Measurements from ENCODE around the gene KIF1A. TPM values are rescaled to one million over a fixed set of nuclear protein-coding genes. Genes with fewer than 3 reads are reported as not detected.

KIF1A gene
- total RNA-seq, 1 donor from 2014 or later = 2.2 TPM

- no peak for DNase-seq (ENCODE audit: low spot score)
- H3K4me3 Mint-ChIP-seq (ENCODE audit: low read depth) = no peak overlapping the region
- H3K4me1 Mint-ChIP-seq (ENCODE audit: low read depth) = no peaks in the 10 kb centered on the region
- no peaks in the 10 kb centered on the region for H3K9me3 Mint-ChIP-seq
- H3K27me3 Mint-ChIP-seq (ENCODE audit: low read depth) = peaks cover 3% of the 10 kb centered on the region
- H3K36me3 Mint-ChIP-seq (ENCODE audit: low read depth) = no peaks in the 10 kb centered on the region
- no peak overlapping the region for H3K27ac Mint-ChIP-seq
- intact Hi-C loops (cut with micrococcal nuclease) = no loop called here
These were observed 106.7 kb downstream of the KIF1A start for GRCh38 chr2:240713071-240713927.

- DNase-seq (ENCODE audit: low spot score) = no peak
- intact Hi-C loops (cut with micrococcal nuclease) = no loop called here
These were observed 107.9 kb downstream of the KIF1A start for GRCh38 chr2:240712121-240712520.

GRCh38 chr2:240711701-240712100, 108.3 kb downstream of the KIF1A start:
- H3K4me1 Mint-ChIP-seq (ENCODE audit: low read depth) = no peaks in the 10 kb centered on the region
- H3K4me3 Mint-ChIP-seq (ENCODE audit: low read depth) = no peak overlapping the region
- intact Hi-C loops (cut with micrococcal nuclease) = no loop called here
- H3K27ac Mint-ChIP-seq = no peak overlapping the region
- peaks cover 7% of the 10 kb centered on the region for H3K27me3 Mint-ChIP-seq (ENCODE audit: low read depth)
- no peaks in the 10 kb centered on the region for H3K36me3 Mint-ChIP-seq (ENCODE audit: low read depth)
- no peaks in the 10 kb centered on the region for H3K9me3 Mint-ChIP-seq
- no peak for DNase-seq (ENCODE audit: low spot score)

More at GRCh38 chr2:240712121-240712520, 107.9 kb downstream of the KIF1A start:
- H3K9me3 Mint-ChIP-seq = no peaks in the 10 kb centered on the region
- peaks cover 7% of the 10 kb centered on the region for H3K27me3 Mint-ChIP-seq (ENCODE audit: low read depth)
- H3K4me1 Mint-ChIP-seq (ENCODE audit: low read depth) = no peaks in the 10 kb centered on the region
- H3K27ac Mint-ChIP-seq = no peak overlapping the region
- H3K36me3 Mint-ChIP-seq (ENCODE audit: low read depth) = no peaks in the 10 kb centered on the region
- no peak overlapping the region for H3K4me3 Mint-ChIP-seq (ENCODE audit: low read depth)

- H3K9me3 Mint-ChIP-seq = no peaks in the 10 kb centered on the region
- no peak overlapping the region for H3K27ac Mint-ChIP-seq
- intact Hi-C loops (cut with micrococcal nuclease) = no loop called here
- H3K36me3 Mint-ChIP-seq (ENCODE audit: low read depth) = no peaks in the 10 kb centered on the region
- no peak overlapping the region for H3K4me3 Mint-ChIP-seq (ENCODE audit: low read depth)
- peaks cover 7% of the 10 kb centered on the region for H3K27me3 Mint-ChIP-seq (ENCODE audit: low read depth)
- H3K4me1 Mint-ChIP-seq (ENCODE audit: low read depth) = no peaks in the 10 kb centered on the region
- no peak for DNase-seq (ENCODE audit: low spot score)
These were observed 108.7 kb downstream of the KIF1A start for GRCh38 chr2:240711296-240711695.

GRCh38 chr2:240708457-240708856, 111.6 kb downstream of the KIF1A start:
- intact Hi-C loops (cut with micrococcal nuclease) = no loop called here
- H3K27me3 Mint-ChIP-seq (ENCODE audit: low read depth) = peaks cover 18% of the 10 kb centered on the region
- H3K36me3 Mint-ChIP-seq (ENCODE audit: low read depth) = no peaks in the 10 kb centered on the region
- no peaks in the 10 kb centered on the region for H3K9me3 Mint-ChIP-seq
- DNase-seq (ENCODE audit: low spot score) = no peak
- H3K4me1 Mint-ChIP-seq (ENCODE audit: low read depth) = peaks cover 10% of the 10 kb centered on the region
- H3K27ac Mint-ChIP-seq = no peak overlapping the region
- no peak overlapping the region for H3K4me3 Mint-ChIP-seq (ENCODE audit: low read depth)

GRCh38 chr2:240707821-240708220, 112.2 kb downstream of the KIF1A start:
- peaks cover 10% of the 10 kb centered on the region for H3K4me1 Mint-ChIP-seq (ENCODE audit: low read depth)
- intact Hi-C loops (cut with micrococcal nuclease) = no loop called here
- H3K36me3 Mint-ChIP-seq (ENCODE audit: low read depth) = no peaks in the 10 kb centered on the region
- peaks cover 21% of the 10 kb centered on the region for H3K27me3 Mint-ChIP-seq (ENCODE audit: low read depth)
- no peak for DNase-seq (ENCODE audit: low spot score)
- H3K9me3 Mint-ChIP-seq = no peaks in the 10 kb centered on the region
- H3K27ac Mint-ChIP-seq = no peak overlapping the region
- no peak overlapping the region for H3K4me3 Mint-ChIP-seq (ENCODE audit: low read depth)

GRCh38 chr2:240707043-240707756, 112.8 kb downstream of the KIF1A start:
- H3K9me3 Mint-ChIP-seq = no peaks in the 10 kb centered on the region
- H3K36me3 Mint-ChIP-seq (ENCODE audit: low read depth) = no peaks in the 10 kb centered on the region
- no peak overlapping the region for H3K27ac Mint-ChIP-seq
- intact Hi-C loops (cut with micrococcal nuclease) = no loop called here
- no peak overlapping the region for H3K4me3 Mint-ChIP-seq (ENCODE audit: low read depth)
- H3K4me1 Mint-ChIP-seq (ENCODE audit: low read depth) = peaks cover 10% of the 10 kb centered on the region
- DNase-seq (ENCODE audit: low spot score) = no peak
- H3K27me3 Mint-ChIP-seq (ENCODE audit: low read depth) = peaks cover 21% of the 10 kb centered on the region

GRCh38 chr2:240705204-240705791, 114.7 kb downstream of the KIF1A start:
- DNase-seq (ENCODE audit: low spot score) = no peak
- no peak overlapping the region for H3K27ac Mint-ChIP-seq
- no peaks in the 10 kb centered on the region for H3K9me3 Mint-ChIP-seq
- no peaks in the 10 kb centered on the region for H3K36me3 Mint-ChIP-seq (ENCODE audit: low read depth)
- H3K4me3 Mint-ChIP-seq (ENCODE audit: low read depth) = no peak overlapping the region
- H3K4me1 Mint-ChIP-seq (ENCODE audit: low read depth) = peaks cover 10% of the 10 kb centered on the region
- intact Hi-C loops (cut with micrococcal nuclease) = loop anchor here (1.0 kb wide), 1 partner anchor 191 kb away; no protein-coding TSS in a partner anchor
- H3K27me3 Mint-ChIP-seq (ENCODE audit: low read depth) = peaks cover 21% of the 10 kb centered on the region

- intact Hi-C loops (cut with micrococcal nuclease) = loop anchor here (1.0 kb wide), 1 partner anchor 190 kb away; no protein-coding TSS in a partner anchor
- Mint-ChIP-seq H3K27me3 (ENCODE audit: low read depth) (peaks cover 21% of the 10 kb centered on the region), H3K9me3 (no peaks in the 10 kb centered on the region), H3K4me3 (ENCODE audit: low read depth) (peak overlapping the region; percentile 23), H3K27ac (peak overlapping the region; percentile 43), H3K36me3 (ENCODE audit: low read depth) (no peaks in the 10 kb centered on the region), H3K4me1 (ENCODE audit: low read depth) (peaks cover 10% of the 10 kb centered on the region)
- no peak for DNase-seq (ENCODE audit: low spot score)
These were observed 115.4 kb downstream of the KIF1A start for GRCh38 chr2:240704651-240705050.

- Mint-ChIP-seq H3K4me1 (ENCODE audit: low read depth) (peaks cover 10% of the 10 kb centered on the region), H3K36me3 (ENCODE audit: low read depth) (no peaks in the 10 kb centered on the region), H3K27me3 (ENCODE audit: low read depth) (peaks cover 19% of the 10 kb centered on the region), H3K27ac (no peak overlapping the region), H3K9me3 (no peaks in the 10 kb centered on the region), H3K4me3 (ENCODE audit: low read depth) (no peak overlapping the region)
- intact Hi-C loops (cut with micrococcal nuclease) = no loop called here
- no peak for DNase-seq (ENCODE audit: low spot score)
These were observed 116.3 kb downstream of the KIF1A start for GRCh38 chr2:240703417-240704341.

GRCh38 chr2:240702640-240703011, 117.4 kb downstream of the KIF1A start:
- no peaks in the 10 kb centered on the region for H3K9me3 Mint-ChIP-seq
- intact Hi-C loops (cut with micrococcal nuclease) = no loop called here
- peaks cover 10% of the 10 kb centered on the region for H3K4me1 Mint-ChIP-seq (ENCODE audit: low read depth)
- no peak overlapping the region for H3K27ac Mint-ChIP-seq
- no peaks in the 10 kb centered on the region for H3K36me3 Mint-ChIP-seq (ENCODE audit: low read depth)
- H3K27me3 Mint-ChIP-seq (ENCODE audit: low read depth) = peaks cover 14% of the 10 kb centered on the region
- no peak overlapping the region for H3K4me3 Mint-ChIP-seq (ENCODE audit: low read depth)
- DNase-seq (ENCODE audit: low spot score) = no peak

Measured in activated T-helper 2 cell treated with anti-CD3 and anti-CD28 coated beads, Interferon-gamma antibody, Interleukin-2, Interleukin-4, amounts not matched to agents 10 μg/mL and 5 μg/mL and 100 μg/mL, durations not matched to agents 14 hours and 24 hours and 36 hours (primary cell).